Measurements from ENCODE around the gene TDO2. TPM values are rescaled to one million over a fixed set of nuclear protein-coding genes. Genes with fewer than 3 reads are reported as not detected.

The TDO2 gene
- 1.0 and 2.0 TPM in 2 replicates for total RNA-seq

DNA sequence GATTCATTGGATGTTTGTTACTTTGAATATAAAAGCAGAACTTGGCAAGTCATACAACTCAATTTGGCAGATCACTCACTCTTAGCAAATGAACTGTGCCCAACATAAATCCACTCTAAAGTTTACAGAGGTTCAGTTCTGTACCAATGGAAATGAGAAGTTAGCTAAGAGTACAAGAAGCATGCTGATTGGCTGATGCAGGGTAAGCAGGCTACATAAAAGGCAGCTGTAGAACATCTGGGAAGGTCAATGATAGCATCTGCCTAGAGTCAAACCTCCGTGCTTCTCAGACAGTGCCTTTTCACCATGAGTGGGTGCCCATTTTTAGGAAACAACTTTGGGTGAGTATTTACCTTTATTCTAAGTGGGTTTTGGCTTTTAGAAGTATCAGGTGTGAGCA, at the start of gene TDO2:
Gene TDO2, plus strand, starts transcription at position 244 of the 400 bp plus-strand sequence. Its CDS starts 63 bp downstream, at position 307.

GRCh38 chr4:155866177-155866576, 37.3 kb upstream of the TDO2 start, which contains the start of gene ASIC5:
TSS of gene ASIC5 (minus strand) at chr4:155866277. CDS start at chr4:155866226, 51 bp downstream.

DNA sequence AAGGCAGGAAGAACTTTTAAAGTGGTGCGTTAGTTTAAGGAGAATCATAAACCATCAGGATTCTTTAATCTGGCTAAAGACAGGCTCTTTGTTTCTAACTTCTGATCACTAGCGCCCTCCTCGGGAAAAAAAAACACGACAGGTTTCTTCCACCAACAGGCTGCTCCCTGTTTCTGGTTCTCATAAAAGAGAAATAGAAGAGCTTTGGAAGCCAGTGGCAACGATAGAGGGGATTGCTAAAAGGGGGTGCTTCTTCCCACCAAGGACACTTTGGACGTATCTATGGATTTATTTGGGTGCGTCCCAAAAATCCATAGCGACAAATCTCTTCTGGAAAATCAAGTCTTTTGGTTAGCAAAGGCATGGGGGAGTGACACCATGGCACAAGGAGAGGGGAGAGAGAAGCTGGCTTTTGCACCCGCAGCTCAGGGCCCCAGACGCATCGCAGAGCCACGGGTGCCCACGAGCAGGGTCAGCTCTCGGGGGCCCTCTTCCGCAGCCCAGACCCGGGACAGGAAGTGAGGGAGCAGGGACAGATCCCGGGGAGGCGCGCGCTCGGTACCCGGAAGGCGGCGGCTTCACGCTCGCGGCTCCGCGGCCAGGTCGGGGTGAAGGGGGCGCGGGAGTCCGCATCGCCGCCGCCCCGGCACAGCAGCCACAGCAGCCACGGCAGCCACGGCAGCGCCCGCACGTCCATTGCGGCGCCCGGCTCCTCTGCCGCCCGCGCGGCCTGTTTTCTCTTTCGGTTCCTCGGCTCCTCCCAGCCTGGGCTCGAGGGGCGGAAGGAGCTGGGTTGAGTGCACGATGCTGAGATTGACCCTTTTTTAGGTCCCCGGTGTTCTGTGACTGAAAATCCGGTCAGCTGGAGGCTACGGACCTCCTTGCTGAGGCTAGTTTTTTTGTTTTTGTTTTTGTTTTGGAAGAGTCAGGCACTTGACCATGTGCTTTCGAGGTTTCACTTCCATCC, 49.9 kb downstream of the TDO2 start, which contains the start of gene CTSO:
Gene CTSO, minus strand, starts transcription at position 716 of the 967 bp plus-strand sequence. Its CDS starts 19 bp downstream, at position 697.

Other genes with a start within 250 kb of the TDO2 start
- 0.67 and 0.89 TPM in 2 replicates for gene GUCY1A1, start 236.8 kb upstream of the TDO2 start, total RNA-seq
- gene GUCY1B1, start 144.7 kb upstream of the TDO2 start, total RNA-seq = 12.0 and 12.9 TPM in 2 replicates
- gene ASIC5, start 37.4 kb upstream of the TDO2 start, total RNA-seq = not detected in 2 replicates
- gene CTSO, start 50.2 kb downstream of the TDO2 start, total RNA-seq = 6.4 and 9.2 TPM in 2 replicates